Tibial nerve (tissue), 4 donors: ENCODE measurements around the gene CAMTA1.

Experiments
- EP300 ChIP-seq, 2 donors: sonication (generic); formaldehyde crosslinking; IDR thresholded peaks; one replicate each; pipeline ENCODE4 v1.6.1; 2017; ENCODE audit warnings: antibody characterized with exemption in 2 of 2, mild to moderate bottlenecking in 1 of 2
- POLR2A ChIP-seq, 2 donors: fragments of 450-650 bp; IDR thresholded peaks; one replicate each; pipeline ENCODE4 v1.6.1; 2017; ENCODE audit warnings: antibody characterized with exemption in 2 of 2, mild to moderate bottlenecking in 2 of 2, moderate library complexity in 2 of 2
- TF ChIP-seq, protein P1 (sequence below), 5 experiments: fragments of 200-600 bp in 3 of 5; fragments of 450-650 bp in 2 of 5; sonication (generic) in 3 of 5; IDR thresholded peaks; one replicate each; pipeline ENCODE4 v1.5.1; 2016 to 2019; ENCODE audit warnings: antibody characterized with exemption in 5 of 5, mild to moderate bottlenecking in 3 of 5, moderate library complexity in 2 of 5

DNA sequence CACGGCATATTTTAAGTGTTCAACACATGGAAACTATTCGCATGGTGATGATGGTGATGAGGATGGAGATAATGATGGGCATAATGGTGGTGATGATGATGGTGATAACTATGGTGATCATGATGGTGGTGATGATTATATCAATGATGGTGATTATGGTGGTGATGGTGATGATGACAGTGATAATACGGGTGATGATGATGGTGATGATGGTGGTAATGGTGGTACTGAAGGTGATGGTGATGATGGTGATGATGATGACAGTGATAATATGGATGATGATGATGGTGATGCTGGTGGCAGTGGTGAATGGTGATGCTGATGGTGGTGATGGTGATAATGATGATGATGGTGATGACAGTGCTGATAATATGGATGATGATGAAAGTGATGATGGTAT lies 644.0 kb downstream of the CAMTA1 start:
- TF ChIP-seq, protein P1, sequence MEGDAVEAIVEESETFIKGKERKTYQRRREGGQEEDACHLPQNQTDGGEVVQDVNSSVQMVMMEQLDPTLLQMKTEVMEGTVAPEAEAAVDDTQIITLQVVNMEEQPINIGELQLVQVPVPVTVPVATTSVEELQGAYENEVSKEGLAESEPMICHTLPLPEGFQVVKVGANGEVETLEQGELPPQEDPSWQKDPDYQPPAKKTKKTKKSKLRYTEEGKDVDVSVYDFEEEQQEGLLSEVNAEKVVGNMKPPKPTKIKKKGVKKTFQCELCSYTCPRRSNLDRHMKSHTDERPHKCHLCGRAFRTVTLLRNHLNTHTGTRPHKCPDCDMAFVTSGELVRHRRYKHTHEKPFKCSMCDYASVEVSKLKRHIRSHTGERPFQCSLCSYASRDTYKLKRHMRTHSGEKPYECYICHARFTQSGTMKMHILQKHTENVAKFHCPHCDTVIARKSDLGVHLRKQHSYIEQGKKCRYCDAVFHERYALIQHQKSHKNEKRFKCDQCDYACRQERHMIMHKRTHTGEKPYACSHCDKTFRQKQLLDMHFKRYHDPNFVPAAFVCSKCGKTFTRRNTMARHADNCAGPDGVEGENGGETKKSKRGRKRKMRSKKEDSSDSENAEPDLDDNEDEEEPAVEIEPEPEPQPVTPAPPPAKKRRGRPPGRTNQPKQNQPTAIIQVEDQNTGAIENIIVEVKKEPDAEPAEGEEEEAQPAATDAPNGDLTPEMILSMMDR (IDR thresholded peaks at IDR 0.05) = no peak
- TF ChIP-seq POLR2A (IDR thresholded peaks at IDR 0.05) (no peak), EP300 (IDR thresholded peaks at IDR 0.05) (no peak)
